Activated T-cell treated with anti-CD3 and anti-CD28 coated beads, Interleukin-2, amount 50 U/mL, for 4 hours (primary cell): Measurements from ENCODE around the gene CDC42SE2. TPM values are rescaled to one million over a fixed set of nuclear protein-coding genes. Genes with fewer than 3 reads are reported as not detected.
"Not testable (repeated sequence)": the region's sequence is repeated elsewhere in the genome, so short reads cannot be mapped to it uniquely, and the experiment has no call there.

ENCODE experiments used
- ATAC-seq, 2 donors: fragments of 200-7000 bp; cut with Tn5 transposase; one replicate each; pipeline ENCODE4 v1.10.0; 2021
- DNase-seq: peaks from one replicate; pipeline ENCODE4 v3.0.0-alpha.2; 2020
- H3K27me3 Mint-ChIP-seq: one replicate; pipeline ENCODE4 v1.8.0; 2021; ENCODE audit warnings: low read depth, mixed read lengths
- H3K36me3 Mint-ChIP-seq: one replicate; pipeline ENCODE4 v1.8.0; 2022; ENCODE audit warnings: mixed read lengths; ENCODE audit not compliant: insufficient read depth
- H3K4me1 Mint-ChIP-seq: one replicate; pipeline ENCODE4 v1.8.0; 2021; ENCODE audit warnings: low read depth, mixed read lengths
- H3K4me3 Mint-ChIP-seq: one replicate; pipeline ENCODE4 v1.8.0; 2021; ENCODE audit warnings: mild to moderate bottlenecking, moderate library complexity, mixed read lengths
- H3K9me3 Mint-ChIP-seq: one replicate; pipeline ENCODE4 v1.8.0; 2021; ENCODE audit warnings: mixed read lengths
- total RNA-seq, 3 donors: library from RNA; stranded (reverse); gene quantifications; one replicate each; pipeline ENCODE4 v1.2.1, GENCODE V29; 2021

Gene CDC42SE2
- total RNA-seq, 3 donors from 2014 or later = 89.3 to 103 (median 97.5) TPM

DNA sequence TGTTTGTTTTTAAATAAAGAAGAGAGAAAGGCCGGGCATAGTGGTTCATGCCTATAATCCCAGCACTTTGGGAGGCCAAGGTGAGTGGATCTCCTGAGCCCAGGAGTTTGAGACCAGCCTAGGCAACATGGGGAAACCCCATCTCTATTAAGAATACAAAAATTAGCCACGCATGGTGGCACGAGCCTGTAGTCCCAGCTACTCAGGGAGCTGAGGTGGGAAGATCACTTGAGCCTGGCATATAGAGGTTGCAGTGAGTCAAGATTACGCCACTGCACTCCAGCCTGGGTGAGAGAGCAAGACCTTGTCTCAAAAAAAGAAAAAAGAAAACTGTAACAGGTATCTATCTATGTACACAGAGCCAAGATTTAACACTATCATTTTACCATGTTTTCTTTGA lies 34.2 kb upstream of the CDC42SE2 start:
- peaks cover 8% of the 10 kb centered on the region for H3K4me1 Mint-ChIP-seq
- H3K4me3 Mint-ChIP-seq = no peak overlapping the region
- no peak for ATAC-seq
- no peaks in the 10 kb centered on the region for H3K36me3 Mint-ChIP-seq
- no peaks in the 10 kb centered on the region for H3K9me3 Mint-ChIP-seq
- DNase-seq = no peak
- no peaks in the 10 kb centered on the region for H3K27me3 Mint-ChIP-seq

DNA sequence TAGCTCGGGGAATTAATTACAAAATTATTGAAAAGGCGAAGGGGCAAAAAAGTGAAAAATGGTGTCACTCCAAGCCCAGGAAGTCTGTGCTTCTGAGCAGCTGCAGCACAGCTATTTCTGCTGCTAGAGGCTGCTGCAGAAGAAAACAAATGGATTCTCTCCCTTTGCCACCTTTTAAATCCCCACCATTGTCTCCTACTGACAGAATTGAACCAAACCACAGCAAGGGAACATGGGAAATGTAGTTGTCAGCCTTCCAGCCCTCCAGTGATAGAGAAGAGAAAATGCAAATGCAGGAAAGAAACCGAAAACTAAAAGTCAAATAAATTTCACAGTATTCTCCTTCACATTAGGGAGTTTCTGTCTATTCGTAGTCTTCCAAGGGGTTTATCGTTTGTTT lies 33.4 kb upstream of the CDC42SE2 start:
- ATAC-seq (no peak), DNase-seq (no peak)
- Mint-ChIP-seq H3K36me3 (no peaks in the 10 kb centered on the region), H3K9me3 (no peaks in the 10 kb centered on the region), H3K27me3 (no peaks in the 10 kb centered on the region), H3K4me3 (no peak overlapping the region), H3K4me1 (peaks cover 8% of the 10 kb centered on the region)

DNA sequence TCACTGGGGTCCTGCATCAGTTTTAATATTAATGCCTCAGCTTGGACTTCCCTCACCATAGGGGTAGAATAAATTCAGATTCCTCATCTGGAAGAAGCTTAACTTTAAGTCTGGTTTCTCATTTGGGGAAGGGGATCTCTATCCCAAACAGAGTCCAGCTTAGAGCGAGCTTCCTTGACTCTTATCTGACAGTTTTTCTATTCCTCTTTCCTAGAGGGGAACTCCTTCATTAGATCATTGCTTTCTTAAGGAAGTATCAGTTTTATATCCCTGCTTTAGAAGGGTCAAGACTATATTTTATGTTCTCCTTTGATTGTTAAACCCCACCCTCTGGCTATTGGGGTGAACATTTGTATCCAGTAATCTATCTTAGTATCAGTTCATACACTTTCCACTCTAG lies 24.2 kb upstream of the CDC42SE2 start:
- DNase-seq = no peak
- no peak for ATAC-seq
- Mint-ChIP-seq H3K4me3 (no peak overlapping the region), H3K9me3 (no peaks in the 10 kb centered on the region), H3K36me3 (no peaks in the 10 kb centered on the region), H3K27me3 (no peaks in the 10 kb centered on the region), H3K4me1 (peaks cover 9% of the 10 kb centered on the region)

DNA sequence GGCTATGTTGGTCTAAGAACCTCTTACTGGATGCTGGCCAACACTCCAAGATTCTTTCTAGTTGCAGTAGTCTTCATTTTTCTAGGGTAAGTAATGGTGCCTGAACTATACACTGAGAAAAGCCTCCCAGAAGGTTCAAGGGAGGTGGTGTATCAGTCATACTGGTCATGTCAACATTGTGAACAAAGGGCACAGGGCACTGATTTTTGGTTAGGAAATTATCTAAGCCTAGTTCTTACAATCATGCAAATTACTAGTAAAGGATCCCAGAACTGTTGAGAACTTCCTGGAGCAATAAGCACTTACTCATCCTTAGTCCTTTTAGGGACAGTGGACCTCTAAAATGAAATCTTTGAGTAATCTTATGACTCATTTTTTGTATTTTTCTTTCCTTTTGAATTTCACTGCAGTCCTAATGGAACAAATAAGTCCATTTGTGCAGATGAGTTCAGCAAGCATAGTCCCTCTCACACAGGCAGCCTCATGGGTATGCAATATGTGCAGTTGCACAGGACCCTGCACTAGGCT lies 21.1 kb upstream of the CDC42SE2 start:
- H3K4me1 Mint-ChIP-seq = peaks cover 9% of the 10 kb centered on the region
- no peaks in the 10 kb centered on the region for H3K9me3 Mint-ChIP-seq
- no peaks in the 10 kb centered on the region for H3K27me3 Mint-ChIP-seq
- no peak overlapping the region for H3K4me3 Mint-ChIP-seq
- ATAC-seq (peak; percentile 52 to 58), DNase-seq (no peak)
- no peaks in the 10 kb centered on the region for H3K36me3 Mint-ChIP-seq

DNA sequence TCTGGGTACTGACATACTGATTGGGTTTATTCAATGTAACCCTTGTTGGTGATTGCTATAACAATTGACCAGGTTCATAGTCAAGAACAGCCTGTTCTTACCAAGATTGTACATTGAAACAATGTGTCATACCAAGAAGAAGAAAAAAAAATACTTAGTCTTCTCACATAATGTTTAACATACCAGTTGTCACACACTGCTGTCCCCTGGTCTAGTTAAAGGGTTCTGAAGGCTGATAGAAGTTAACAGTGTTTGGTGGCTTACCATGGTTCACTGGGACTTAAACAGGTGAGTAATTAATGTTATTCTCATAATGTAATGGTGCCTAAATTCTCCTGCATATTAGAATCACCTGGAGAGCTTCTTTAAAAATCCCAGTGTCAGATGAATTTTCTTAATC lies 18.5 kb upstream of the CDC42SE2 start:
- Mint-ChIP-seq H3K27me3 (no peaks in the 10 kb centered on the region), H3K9me3 (no peaks in the 10 kb centered on the region), H3K4me1 (peaks cover 15% of the 10 kb centered on the region), H3K4me3 (no peak overlapping the region), H3K36me3 (no peaks in the 10 kb centered on the region)
- no peak for DNase-seq
- no peak for ATAC-seq

DNA sequence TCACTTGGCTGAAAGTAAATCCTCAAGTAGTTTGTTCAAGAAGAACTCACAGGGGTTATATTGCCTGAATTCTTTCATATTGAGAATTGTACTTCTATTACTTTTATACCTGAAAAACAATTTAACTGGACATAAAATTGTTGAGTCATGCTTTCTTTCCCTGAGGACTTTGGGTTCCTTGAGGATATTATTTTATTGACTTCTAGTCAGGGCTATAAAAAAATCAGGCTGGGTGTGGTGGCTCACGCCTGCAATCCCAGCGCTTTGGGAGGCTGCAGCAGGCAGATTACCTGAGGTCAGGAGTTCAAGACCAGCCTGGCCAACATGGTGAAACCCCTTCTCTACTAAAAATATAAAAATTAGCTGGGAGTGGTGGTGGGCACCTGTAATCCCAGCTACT lies 17.9 kb upstream of the CDC42SE2 start:
- DNase-seq (no peak), ATAC-seq (no peak)
- Mint-ChIP-seq H3K4me3 (no peak overlapping the region), H3K27me3 (no peaks in the 10 kb centered on the region), H3K4me1 (peaks cover 20% of the 10 kb centered on the region), H3K36me3 (no peaks in the 10 kb centered on the region), H3K9me3 (no peaks in the 10 kb centered on the region)

DNA sequence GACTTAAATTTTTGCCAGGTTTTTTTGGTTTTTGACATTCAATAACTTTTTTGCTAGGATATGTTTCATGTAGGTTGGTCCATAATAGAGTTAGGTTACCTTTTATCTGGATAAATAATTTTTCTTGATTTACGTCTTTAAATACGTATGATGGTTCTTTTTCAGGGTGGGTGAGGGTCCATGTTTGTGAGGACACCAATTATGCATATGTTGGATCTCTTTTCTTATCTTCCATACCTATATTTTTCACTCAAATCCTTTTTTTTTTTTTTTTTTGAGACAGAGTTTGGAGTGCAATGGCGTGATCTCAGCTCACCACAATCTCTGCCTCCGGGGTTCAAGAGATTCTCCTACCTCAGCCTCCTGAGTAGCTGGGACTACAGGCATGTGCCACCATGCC lies 17.3 kb upstream of the CDC42SE2 start:
- Mint-ChIP-seq H3K36me3 (no peaks in the 10 kb centered on the region), H3K4me3 (no peak overlapping the region), H3K27me3 (no peaks in the 10 kb centered on the region), H3K9me3 (no peaks in the 10 kb centered on the region), H3K4me1 (peaks cover 25% of the 10 kb centered on the region)
- no peak for ATAC-seq
- DNase-seq = no peak

DNA sequence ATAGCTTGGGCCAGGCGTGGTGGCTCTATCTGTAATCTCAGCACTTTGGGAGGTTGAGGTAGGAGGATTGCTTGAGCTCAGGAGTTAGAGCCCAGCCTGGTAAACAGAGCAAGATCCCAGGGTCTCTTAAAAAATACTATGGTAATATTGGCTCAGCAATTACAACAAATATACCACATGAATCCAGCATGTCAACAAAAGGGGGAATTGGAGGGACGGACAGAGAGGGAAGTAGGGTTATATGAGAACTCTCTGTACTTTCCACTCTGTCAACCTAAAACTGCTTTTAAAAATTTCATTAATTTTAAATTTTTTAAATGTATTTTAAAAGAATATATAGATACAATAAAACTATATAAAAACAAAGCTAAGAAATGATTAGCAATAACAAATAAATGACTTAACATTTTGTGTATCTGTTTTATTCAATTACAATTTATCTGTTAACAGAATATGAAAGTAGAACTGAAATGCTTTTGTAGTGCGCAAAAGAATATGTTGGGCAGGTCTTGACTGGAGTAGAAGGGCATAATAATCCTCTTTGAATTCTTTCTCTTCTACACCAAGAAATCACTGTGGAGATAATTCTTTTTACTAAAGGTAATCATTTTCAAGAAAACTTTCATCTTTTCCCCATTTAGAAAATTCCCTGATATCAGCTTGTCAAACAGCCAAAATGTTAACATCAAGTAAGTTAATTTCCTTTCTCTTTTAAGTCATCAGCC lies 12.9 kb upstream of the CDC42SE2 start:
- H3K4me1 Mint-ChIP-seq = peaks cover 50% of the 10 kb centered on the region
- ATAC-seq (no peak), DNase-seq (no peak)
- no peaks in the 10 kb centered on the region for H3K27me3 Mint-ChIP-seq
- H3K4me3 Mint-ChIP-seq = peak overlapping the region; percentile 70
- no peaks in the 10 kb centered on the region for H3K9me3 Mint-ChIP-seq
- H3K36me3 Mint-ChIP-seq = no peaks in the 10 kb centered on the region

DNA sequence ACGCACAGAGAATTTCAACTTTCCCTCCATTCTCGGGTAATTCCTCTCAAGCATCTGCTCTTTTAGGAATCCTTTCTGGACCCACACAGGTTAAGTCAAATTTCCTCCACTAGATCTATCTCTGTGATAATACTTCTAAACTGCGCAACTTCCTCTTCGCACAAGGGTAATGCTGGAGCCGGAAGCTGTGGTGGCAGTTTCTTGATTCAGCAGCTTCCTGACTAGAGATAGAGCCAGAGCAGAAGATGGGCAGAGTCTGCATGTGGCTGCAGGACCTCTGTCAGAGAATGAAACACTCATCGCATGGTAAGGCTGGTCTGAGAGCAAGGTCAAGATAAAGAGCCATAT lies 11.1 kb upstream of the CDC42SE2 start:
- H3K4me3 Mint-ChIP-seq = peak overlapping the region; percentile 93
- ATAC-seq (peak; percentile 69 to 71), DNase-seq (peak; percentile 62)
- H3K4me1 Mint-ChIP-seq = peaks cover 67% of the 10 kb centered on the region
- no peaks in the 10 kb centered on the region for H3K9me3 Mint-ChIP-seq
- H3K27me3 Mint-ChIP-seq = no peaks in the 10 kb centered on the region
- H3K36me3 Mint-ChIP-seq = peaks cover 5% of the 10 kb centered on the region

DNA sequence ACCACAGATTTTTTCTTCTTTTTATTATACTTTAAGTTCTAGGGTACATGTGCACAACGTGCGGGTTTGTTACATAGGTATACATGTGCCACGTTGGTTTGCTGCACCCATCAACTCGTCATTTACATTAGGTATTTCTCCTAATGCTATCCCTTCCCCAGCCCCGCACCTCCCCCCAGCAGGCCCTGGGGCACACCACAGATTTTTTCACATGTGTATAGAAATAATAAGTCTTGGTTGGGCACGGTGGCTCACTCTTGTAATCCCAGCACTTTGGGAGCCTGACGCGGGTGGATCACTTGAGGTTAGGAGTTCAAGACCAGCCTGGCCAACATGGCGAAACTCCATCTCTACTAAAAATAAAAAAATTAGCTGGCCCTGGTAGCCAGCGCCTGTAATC lies 9.8 kb upstream of the CDC42SE2 start:
- not testable (repeated sequence) for H3K9me3 Mint-ChIP-seq, ATAC-seq, H3K27me3 Mint-ChIP-seq, DNase-seq
- H3K4me3 Mint-ChIP-seq = peak overlapping the region; percentile 93
- H3K36me3 Mint-ChIP-seq = peaks cover 12% of the 10 kb centered on the region
- peaks cover 79% of the 10 kb centered on the region for H3K4me1 Mint-ChIP-seq

DNA sequence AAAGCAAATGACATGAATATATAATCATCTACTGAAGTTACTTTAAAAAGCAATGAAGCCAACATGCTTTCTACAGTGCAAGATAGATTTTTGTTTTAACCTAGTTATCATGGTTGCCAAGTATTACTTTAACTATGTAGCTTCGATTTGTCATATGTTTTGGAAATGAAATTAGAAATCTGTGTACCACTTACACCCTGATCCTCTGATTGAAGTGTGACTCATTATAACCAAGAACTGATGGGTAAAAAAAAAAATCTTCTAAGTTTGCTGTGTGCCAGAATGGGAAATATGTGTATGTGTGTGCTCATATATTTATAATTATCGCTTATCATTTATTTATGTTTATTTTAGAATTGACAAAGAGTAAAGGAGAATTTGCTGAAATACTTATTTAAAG lies 9.1 kb upstream of the CDC42SE2 start:
- H3K36me3 Mint-ChIP-seq = peaks cover 12% of the 10 kb centered on the region
- peak; percentile 61 to 62 for ATAC-seq
- no peaks in the 10 kb centered on the region for H3K27me3 Mint-ChIP-seq
- peaks cover 83% of the 10 kb centered on the region for H3K4me1 Mint-ChIP-seq
- DNase-seq = no peak
- H3K9me3 Mint-ChIP-seq = no peaks in the 10 kb centered on the region
- peak overlapping the region; percentile 93 for H3K4me3 Mint-ChIP-seq

DNA sequence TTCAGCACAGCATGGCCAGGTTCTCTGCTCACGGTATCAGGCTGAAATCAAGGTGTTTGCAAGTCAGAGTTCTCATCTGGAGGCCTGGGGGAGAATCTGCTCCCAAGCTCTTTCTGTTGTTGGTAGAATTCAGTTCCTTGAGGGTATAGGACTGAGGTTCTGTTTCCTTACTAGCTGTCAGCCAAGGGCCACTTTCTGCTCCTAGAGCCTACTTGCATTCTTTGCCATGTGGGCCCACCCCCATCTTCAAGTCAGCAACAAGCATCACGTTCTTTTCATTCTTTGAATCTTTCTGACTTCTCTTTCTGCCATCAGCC lies 7.4 kb upstream of the CDC42SE2 start:
- no peaks in the 10 kb centered on the region for H3K27me3 Mint-ChIP-seq
- no peaks in the 10 kb centered on the region for H3K9me3 Mint-ChIP-seq
- peaks cover 12% of the 10 kb centered on the region for H3K36me3 Mint-ChIP-seq
- DNase-seq = no peak
- peak overlapping the region; percentile 59 for H3K4me3 Mint-ChIP-seq
- H3K4me1 Mint-ChIP-seq = peaks cover 76% of the 10 kb centered on the region
- ATAC-seq = no peak

DNA sequence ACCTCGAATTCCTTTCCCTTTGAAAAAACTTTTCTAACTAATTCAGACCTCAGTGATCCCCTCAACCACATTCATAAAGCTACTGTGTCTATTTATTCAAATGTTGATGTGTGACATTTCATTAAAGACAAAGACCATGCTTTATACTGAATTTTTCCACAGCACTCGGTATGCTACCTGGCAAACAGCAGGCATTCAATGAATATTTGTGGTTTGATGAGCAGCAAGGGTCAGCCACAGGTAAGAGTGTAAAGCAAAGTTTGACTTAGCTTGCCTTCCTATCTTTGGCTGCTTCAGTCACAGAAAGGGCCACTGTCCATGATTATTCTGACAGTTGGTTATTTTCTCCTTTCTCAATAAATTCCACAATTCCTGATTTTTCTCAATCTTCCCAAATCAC lies 5.1 kb upstream of the CDC42SE2 start:
- Mint-ChIP-seq H3K27me3 (no peaks in the 10 kb centered on the region), H3K9me3 (no peaks in the 10 kb centered on the region), H3K36me3 (peaks cover 12% of the 10 kb centered on the region), H3K4me3 (peak overlapping the region; percentile 53), H3K4me1 (peaks cover 69% of the 10 kb centered on the region)
- ATAC-seq = no peak
- no peak for DNase-seq

DNA sequence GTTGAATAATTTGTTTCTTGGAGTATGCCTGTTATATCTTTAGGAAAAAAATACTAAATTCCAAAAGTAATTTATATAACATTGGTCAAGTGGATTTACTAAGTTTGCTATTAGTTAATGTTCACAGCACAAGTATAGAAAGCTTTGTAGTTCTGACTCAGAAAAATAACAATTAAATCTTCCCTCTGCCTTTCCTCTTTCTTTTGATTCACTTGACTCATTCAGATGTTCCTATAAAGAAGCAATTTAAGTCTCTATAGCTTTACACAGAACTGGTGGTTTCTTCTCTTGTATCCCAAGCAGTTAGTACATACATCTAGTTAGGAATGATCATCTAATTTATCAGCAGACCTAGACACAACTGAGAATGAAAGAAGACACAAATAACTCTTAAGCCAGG lies 4.5 kb upstream of the CDC42SE2 start:
- no peaks in the 10 kb centered on the region for H3K27me3 Mint-ChIP-seq
- H3K36me3 Mint-ChIP-seq = peaks cover 12% of the 10 kb centered on the region
- DNase-seq = no peak
- H3K9me3 Mint-ChIP-seq = no peaks in the 10 kb centered on the region
- H3K4me3 Mint-ChIP-seq = no peak overlapping the region
- ATAC-seq = no peak
- H3K4me1 Mint-ChIP-seq = peaks cover 63% of the 10 kb centered on the region

DNA sequence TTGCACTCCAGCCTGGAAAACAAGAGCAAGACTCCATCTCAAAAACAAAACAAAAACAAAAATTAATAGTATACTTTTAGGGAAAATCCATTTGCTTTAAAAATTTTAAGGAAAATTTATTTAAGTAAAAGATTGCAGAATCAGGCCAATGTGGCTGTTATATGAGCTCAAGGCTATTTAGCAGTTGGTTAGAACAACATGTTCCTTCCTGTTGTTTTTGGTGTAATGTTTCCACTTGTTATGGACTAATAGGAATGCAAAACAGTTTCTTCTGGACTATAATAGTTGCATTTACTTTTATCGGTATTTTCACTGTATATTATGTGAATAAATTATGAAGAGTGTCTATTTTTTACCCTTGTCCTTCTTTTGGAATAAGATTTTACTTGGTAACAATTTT lies 3.0 kb upstream of the CDC42SE2 start:
- peaks cover 59% of the 10 kb centered on the region for H3K4me1 Mint-ChIP-seq
- H3K9me3 Mint-ChIP-seq = no peaks in the 10 kb centered on the region
- H3K36me3 Mint-ChIP-seq = peaks cover 16% of the 10 kb centered on the region
- DNase-seq (no peak), ATAC-seq (no peak)
- no peaks in the 10 kb centered on the region for H3K27me3 Mint-ChIP-seq
- H3K4me3 Mint-ChIP-seq = no peak overlapping the region
